Urothelium cell line (cell line): Measurements from ENCODE around the gene ABCB7.
"Not testable (repeated sequence)": the region's sequence is repeated elsewhere in the genome, so short reads cannot be mapped to it uniquely, and the experiment has no call there.

Experiments
- DNase-seq: peaks from one replicate; pipeline ENCODE4 v3.0.0; 2011; ENCODE audit warnings: low spot score, mixed read lengths
- FAIRE-seq: peaks from 2 replicates; lab custom pipeline; 2011; peaks lifted over from hg19 to GRCh38; lab: Jason Lieb, UNC

The ABCB7 gene

DNA sequence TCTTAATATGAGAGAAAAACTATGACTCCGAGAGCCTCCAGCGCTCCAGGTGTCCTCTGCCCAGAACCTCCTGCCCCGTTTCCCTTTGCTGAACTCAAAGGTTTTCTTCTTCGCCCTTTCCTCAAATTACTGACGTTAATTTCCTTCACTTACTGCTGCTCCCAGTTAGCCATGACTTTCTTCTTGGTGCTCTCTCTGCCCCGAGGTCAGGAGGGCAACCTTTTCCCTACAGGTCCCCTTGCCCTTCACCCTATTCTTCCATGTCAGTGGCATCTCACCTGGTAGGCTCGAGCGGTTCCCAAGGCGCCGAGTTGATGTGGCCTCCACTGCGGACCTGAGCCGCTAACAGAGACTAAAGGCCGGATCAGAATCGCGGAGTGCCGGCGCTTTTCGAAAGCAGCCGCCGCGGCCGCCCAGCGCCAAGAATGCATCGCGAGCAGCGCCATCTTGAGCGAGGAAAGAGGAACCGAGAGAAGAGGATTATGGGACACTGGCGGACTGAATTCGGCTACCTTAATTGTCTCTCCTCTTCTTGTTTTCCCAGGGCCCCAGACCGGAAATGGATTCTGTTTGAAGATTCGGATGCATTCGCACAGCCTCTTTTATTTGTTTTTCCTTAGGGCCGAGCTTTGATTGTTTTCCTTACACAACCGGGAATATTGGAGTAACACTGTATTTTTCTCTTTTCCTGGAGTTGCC lies at the start of gene ABCB7:
Gene ABCB7, minus strand, starts transcription at position 457 of the 699 bp plus-strand sequence. Its CDS starts 11 bp downstream, at position 446.
- peak; percentile 73 for DNase-seq
- FAIRE-seq: no peak

DNA sequence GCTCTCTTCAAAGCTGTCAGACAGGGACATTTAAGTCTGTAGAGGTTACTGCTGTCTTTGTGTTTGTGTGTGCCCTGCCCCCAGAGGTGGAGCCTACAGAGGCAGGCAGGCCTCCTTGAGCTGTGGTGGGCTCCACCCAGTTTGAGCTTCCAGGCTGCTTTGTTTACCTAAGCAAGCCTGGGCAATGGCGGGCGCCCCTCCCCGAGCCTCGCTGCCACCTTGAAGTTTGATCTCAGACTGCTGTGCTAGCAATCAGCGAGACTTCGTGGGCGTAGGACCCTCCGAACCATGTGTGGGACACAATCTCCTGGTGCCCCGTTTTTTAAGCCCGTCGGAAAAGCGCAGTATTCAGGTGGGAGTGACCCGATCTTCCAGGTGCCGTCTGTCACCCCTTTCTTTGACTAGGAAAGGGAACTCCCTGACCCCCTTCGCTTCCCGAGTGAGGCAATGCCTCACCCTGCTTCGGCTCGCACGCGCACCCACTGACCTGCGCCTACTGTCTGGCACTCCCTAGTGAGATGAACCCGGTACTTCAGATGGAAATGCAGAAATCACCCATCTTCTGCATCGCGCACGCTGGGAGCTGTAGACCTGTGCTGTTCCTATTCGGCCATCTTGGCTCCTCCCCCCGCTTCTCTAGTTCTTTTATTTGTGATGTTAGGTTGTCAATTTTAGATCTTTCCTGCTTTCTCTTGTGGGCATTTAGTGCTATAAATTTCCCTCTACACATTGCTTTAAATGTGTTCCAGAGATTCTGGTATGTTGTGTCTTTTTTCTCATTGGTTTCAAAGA lies 32.5 kb upstream of the ABCB7 start:
- FAIRE-seq, DNase-seq: not testable (repeated sequence)

DNA sequence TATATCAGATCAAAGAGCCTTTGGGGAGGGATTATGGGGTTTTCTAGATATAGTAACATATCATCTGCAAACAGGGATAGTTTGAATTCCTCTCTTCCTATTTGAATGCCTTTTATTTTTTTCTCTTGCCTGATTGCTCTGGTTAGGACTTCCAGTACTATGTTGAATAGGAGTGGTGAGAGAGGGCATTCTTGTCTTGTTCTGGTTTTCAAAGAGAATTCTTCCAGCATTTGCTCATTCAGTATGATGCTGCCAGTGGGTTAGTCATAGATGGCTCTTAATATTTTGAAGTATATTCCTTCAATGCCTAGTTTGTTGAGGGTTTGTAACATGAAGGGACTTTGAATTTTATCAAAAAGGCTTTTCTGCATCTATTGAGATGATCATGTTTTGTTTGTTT lies 25.6 kb upstream of the ABCB7 start:
- FAIRE-seq (no peak), DNase-seq (no peak)

DNA sequence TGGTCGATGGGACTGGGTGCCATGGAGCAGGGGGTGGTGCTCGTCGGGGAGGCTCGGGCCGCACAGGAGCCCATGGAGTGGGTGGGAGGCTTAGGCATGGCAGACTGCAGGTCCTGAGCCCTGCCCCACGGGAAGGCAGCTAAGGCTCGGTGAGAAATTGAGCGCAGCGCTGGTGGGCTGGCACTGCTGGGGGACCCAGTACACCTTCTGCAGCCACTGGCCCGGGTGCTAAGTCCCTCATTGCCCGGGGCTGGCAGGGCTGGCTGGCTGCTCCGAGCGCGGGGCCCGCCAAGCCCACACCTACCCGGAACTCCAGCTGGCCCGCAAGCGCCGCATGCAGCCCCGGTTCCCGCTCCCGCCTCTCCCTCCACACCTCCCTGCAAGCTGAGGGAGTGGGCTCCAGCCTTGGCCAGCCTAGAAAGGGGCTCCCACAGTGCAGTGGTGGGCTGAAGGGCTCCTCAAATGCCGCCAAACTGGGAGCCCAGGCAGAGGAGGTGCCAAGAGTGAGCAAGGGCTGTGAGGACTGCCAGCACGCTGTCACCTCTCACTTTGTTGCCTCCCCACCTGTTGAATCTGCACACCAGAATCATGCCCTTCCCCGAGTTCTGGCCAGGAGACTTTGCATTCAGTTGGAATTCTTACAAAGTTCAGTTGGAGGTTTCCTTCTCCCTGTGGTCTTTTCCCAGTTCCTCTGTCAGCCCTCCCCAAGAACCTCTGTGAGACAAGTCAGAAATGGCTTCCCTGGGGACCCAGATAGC lies 23.6 kb upstream of the ABCB7 start:
- FAIRE-seq, DNase-seq: not testable (repeated sequence)

DNA sequence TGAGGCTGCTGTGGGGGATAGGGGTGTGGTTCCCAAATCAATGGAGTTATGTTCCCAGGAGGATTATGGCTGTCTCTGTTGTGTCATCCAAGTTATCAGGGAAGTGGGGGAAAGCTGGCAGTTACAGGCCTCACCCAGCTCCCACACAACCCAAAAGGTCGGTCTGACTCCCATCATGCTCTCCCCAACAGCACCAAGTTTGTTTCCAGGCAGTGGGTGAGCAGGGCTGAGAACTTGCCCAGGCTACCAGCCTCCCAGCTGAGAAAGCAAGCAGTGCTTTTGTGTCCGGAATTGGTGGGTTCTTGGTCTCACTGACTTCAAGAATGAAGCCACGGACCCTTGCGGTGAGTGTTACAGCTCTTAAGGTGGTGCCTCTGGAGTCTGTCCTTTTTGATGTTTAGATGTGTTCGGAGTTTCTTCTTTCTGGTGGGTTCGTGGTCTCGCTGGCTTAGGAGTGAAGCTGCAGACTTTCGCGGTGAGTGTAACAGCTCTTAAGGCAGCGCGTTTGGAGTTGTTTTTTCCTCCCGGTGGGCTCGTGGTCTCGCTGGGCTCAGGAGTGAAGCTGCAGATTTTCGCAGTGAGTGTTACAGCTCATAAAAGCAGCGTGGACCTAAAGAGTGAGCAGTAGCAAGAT lies 16.3 kb upstream of the ABCB7 start:
- DNase-seq, FAIRE-seq: not testable (repeated sequence)

DNA sequence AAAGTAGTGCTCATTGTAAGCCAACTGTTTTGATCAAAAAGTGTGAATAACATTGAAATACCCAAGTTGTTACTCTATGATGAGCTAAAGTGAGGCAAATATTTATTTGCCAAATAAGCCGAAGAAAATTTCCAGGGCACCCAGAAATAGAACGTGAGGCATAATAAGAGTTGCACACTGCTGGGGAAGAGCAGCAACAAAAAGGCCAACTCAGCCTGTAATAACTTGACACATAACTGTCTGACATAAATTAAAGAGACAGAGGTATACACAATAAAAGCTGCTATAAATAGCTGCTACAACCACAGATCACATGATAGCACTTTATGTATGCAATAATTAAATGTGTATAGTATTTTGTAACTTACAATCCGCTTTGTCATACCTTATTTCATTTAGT lies 2.0 kb upstream of the ABCB7 start:
- DNase-seq: no peak
- FAIRE-seq: no peak

DNA sequence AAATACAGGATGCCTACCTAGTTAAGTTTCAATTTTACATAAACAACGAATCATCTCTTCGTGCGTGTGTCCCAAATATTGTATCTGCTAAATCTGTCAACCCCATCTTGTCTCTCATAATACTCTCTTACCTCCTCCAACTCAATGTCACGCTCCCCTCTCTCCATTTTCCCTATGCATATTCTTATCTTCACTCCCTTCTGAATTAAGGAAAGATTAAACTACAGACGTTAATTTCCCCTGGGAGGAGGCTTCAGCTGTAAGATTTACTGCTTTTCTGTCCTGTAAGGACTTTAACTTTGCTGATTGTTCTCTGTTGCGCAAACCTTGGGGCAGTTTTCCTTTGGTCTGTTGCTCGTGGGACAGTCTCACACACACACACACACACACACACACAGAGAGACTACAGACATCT lies 455 bp upstream of the ABCB7 start:
- FAIRE-seq: no peak

DNA sequence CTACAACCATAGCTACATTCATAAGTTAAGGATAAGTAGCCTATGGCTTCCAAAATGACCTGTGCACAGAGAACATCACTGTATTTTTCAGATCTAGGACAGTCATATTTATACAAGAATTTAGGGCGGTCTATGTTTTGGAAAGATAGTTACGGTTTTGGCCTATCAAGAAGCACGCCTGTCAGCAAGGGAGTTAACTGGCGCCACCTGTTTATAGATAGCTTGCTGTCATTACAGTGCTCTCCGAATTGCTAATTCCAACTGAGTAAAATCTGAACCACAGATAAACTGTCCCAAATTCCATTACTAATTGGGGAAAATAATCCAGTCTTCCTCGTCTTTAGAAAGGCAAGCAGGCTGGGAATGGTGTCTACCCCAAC lies 646 bp downstream of the ABCB7 start:
- FAIRE-seq (no peak), DNase-seq (no peak)

More for the DNA sequence above, 455 bp upstream of the ABCB7 start:
- DNase-seq: peak; percentile 2

DNA sequence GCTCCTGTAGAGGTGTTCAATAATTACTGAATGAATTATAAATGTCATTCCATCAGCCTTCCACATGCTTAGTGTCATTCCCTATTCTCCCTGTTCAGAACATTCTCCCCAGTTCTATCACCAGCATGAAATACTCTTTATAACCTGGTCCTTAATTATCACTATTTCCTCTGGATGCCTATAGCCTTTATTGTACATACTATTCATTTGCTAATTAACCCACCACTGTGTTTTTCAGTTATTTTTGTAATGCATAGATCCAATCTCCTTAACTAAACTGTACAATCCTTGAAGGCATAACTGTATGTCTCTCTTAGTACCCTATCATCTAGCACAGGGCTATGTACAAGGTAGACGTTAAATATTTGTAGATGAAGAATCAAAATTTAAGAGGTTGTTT lies 1.2 kb downstream of the ABCB7 start:
- no peak for DNase-seq
- FAIRE-seq: no peak

DNA sequence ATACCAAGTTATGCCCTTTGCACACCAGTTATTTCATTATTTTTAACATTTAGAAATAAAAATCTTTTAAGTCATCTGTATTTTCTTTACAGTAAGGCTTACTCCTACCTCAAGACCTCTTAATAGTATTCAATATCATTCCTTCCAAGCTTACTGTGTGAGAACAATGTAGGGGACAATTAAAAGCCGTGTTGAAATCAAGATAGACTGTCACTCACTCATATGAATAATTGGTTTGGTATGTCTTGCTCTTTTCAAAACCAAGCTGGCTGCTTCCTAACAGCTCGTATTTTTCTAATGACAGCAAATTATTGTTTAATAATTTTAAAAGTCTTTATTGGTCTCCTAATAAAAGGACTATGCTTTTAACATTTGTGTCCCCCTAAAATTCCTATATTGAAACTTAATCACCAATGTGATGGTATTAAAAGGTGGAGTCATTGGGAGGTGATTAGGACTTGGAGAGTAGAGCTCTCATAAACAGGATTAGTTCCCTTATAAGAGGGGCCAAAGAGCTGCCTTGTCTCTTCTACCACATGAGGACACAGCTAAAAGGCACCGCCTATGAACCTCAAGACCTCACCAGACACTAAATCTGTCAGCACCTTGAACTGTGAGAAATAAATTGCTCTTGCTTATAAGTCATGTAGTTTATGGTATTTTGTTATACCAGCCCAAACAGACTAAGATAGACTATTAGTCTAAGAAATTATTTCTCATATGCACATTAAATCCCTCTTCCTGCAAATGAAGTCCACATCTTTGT lies 4.1 kb downstream of the ABCB7 start:
- FAIRE-seq (no peak), DNase-seq (no peak)

DNA sequence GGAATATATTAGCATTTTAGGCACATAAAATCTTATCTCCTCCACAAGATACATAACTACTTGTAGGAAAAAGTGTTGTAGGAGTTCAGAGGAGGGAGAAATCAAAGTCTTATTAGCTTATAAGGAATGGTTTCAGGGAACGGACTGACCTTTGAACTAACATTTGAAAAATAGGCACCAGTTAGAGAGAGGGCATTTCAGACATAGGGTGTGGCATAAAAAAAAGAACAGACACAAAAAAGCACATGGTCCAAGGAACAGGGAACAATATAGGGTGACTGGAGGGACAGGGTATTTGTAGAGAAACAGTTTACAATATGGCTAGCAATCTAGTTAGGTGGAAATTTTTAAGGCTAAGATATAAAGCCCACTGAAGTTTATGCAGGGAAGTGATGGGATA lies 6.4 kb downstream of the ABCB7 start:
- DNase-seq: no peak
- FAIRE-seq: no peak

DNA sequence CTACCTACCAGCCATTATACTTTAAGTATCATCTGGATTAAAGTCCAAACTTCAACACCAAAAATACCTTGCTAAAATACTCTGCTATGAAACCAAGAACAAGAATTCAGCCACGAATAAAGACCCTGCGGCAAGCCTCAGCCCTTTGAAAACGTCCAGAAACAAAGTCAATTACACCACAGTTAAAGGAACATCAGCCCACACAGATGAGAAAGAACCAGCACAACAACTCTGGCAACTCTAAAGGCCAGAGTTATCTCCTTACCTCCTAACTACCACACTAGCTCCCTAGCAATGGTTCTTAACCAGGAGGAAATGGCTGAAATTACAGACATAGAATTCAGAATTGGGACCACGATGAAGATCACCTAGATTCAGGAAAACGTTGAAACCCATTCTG lies 23.4 kb downstream of the ABCB7 start:
- FAIRE-seq (no peak), DNase-seq (no peak)

DNA sequence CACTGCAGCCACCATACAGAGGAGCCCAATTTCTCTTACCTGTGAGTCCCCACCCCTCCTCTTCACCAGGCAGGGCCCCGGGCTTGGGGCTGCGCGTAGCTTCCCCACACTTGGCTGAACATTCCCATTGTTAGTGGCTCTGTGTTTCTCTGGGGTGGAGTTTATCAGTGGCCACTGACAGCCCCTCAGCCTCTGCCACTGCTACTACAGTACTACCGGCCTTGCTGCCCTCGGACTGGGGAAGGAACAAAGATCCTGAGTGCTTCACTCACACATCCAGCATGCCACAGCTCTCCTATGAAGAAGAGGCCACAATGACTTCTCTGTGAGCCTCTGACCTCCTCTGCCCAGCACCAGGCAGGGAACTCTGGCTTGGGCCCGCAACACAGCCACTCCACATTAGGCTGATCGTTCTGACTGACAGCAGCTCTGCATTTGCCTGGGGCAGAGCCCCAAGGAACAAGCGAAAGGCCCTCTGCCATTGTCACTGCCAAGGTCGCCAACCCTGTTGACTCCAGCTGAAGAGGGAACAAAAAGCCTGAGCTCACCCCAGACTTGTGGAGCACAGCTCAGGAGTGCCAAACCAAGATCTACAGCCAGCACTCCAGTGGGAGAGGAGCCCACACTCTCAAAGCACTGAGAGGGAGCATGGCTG lies 24.0 kb downstream of the ABCB7 start:
- FAIRE-seq: no peak
- no peak for DNase-seq

DNA sequence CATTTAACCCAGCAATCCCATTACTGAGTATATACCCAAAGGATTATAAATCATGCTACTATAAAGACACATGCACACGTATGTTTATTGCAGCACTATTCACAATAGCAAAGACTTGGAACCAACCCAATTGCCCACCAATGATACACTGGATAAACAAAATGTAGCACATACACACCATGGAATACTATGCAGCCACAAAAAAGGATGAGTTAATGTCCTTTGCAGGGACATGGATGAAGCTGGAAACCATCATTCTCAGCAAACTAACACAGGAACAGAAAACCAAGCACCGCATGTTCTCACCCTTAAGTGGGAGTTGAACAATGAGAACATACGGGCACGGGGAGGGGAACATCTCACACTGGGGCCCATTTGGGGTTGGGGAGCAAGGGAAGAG lies 27.0 kb downstream of the ABCB7 start:
- FAIRE-seq: not testable (repeated sequence)

DNA sequence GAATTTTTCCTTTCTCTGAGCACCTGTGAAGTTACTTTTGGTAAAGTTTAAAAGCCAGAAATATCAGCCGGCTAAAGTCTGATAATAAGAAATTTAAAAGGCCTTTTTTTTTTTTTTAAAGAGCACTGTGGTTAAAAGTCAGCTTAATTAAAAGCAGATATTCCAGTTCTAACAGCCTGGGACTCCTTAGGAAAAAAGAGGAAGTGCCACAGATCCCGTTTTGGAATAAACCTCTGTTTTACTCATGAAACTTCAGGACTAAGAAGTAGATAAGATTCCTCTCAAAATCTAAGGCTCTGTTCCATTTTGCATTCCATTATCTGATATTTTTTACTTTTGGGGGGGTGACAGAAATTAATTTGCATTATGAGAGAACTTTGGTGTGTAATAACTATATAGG lies 37.8 kb downstream of the ABCB7 start:
- DNase-seq (no peak), FAIRE-seq (no peak)

More for the DNA sequence above, 27.0 kb downstream of the ABCB7 start:
- not testable (repeated sequence) for DNase-seq

DNA sequence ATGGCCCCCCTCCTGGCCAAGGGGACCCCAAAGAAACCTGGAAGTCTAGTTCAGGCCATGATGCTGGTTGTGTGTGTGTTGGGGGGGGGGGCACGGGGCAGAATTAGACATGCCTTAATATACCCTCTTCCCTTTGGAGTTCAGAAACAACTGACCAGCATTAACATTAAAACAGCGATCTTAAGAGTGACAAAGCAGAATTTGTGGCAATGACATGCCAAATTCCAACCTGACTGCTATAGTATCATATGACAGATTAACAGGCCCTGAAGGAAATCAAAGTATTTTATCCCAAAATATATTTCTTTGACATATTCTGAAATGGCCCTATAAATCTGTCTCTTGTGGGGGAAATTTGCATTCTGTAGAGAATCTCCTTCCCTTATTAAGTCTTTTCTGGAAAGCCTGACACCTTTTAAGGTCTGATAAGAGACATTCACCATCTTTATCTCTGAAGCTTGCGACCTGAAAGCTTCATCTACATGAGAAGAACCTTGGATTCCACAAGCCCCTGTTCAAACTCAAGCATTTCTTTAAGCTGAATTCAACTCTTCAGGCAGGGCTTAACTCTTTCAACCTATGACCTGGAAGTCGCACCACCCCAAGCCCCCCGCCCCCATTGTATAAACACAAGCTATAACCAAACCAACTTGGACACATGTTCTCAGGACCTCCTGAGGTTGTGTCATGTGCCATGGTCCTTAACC lies 40.2 kb downstream of the ABCB7 start:
- FAIRE-seq (no peak), DNase-seq (no peak)

DNA sequence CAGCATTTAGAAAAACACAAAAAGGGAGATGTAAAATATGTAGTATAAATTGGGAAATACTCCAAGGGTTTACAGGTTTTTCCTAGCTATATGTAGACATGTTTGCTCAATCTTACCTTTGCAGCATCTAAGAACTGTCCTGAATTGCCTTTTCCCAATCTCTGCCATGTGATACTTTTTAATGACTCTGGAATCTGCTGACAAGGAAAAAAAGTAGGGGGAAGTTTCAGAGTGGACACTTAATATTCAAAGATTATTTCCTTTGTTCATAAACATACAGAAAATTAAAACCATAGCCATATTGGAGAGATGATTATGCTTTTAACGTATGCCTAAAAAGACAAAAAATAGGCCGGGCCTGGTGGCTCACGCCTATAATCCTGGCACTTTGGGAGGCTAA lies 41.4 kb downstream of the ABCB7 start:
- FAIRE-seq (no peak), DNase-seq (no peak)

DNA sequence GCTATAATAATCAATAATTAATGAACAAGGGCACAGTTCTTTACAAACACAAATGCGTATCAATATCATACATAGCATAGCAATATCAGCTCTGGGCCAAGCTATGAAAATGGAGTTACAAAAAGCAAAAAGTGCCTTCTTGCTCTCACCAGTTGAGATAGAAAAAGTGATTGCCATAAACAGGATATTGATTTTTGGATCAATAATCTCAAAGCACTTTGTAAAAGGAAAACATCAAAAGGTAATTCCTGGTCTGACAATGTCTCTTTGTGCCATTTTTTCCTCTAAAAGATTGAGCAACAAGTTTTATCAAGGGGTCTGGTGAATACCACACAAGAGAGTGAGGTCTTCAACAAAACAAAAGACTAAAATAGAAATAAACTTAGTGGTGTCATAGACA lies 42.4 kb downstream of the ABCB7 start:
- no peak for DNase-seq

DNA sequence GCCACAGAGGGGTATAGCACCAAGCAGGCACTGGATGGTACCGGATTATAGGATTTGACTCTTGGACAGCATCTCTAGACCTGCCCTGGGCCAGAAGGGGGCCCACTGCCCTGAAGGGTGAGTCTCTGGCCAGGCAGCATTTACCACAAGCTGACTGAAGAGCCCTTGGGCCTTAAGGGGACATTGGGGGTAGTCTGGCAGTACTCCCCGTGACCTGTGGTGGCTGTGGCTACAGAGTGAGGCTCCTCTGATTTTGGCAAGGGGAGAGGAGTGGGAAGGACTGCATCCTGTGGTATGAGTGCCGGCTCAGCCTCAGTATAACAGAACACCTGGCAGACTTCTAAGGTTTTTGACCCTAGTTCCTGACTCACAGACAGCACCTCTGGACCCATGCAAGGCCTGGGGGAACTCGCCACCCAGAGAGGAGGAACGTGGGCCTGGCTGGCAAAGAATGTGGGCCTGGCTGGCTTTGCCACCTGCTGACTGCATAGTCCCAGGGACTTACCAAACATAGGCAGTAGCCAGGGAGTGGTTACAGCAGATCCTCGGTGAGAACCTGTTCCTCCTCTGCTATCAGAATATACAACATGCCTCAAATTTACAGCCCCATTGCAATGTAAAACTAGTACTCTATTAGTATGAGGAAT lies 48.1 kb downstream of the ABCB7 start:
- DNase-seq: no peak

More for the DNA sequence above, 42.4 kb downstream of the ABCB7 start:
- FAIRE-seq: no peak

More for the DNA sequence above, 48.1 kb downstream of the ABCB7 start:
- no peak for FAIRE-seq
